NCI-H1436 treated with DMSO at 0.1 percent for 48 hours (cell line): Measurements from ENCODE around the gene STBD1.
"Not testable (repeated sequence)": the region's sequence is repeated elsewhere in the genome, so short reads cannot be mapped to it uniquely, and the experiment has no call there.

Experiments
- DNase-seq: peaks from one replicate; lab custom pipeline; 2025; lab: John Stamatoyannopoulos, UW

STBD1 gene

GRCh38 chr4:76283900-76284299 lies 22.6 kb upstream of the STBD1 start:
- no peak for DNase-seq

GRCh38 chr4:76287811-76288210 lies 18.7 kb upstream of the STBD1 start:
- DNase-seq: not testable (repeated sequence)

GRCh38 chr4:76292730-76293129 lies 13.8 kb upstream of the STBD1 start:
- DNase-seq: no peak

GRCh38 chr4:76293772-76294171 lies 12.8 kb upstream of the STBD1 start:
- DNase-seq: no peak

GRCh38 chr4:76296286-76296820 lies 10.2 kb upstream of the STBD1 start:
- DNase-seq: no peak

- no peak for DNase-seq
Measured at GRCh38 chr4:76298227-76298626, 8.3 kb upstream of the STBD1 start.

GRCh38 chr4:76300012-76300411 lies 6.5 kb upstream of the STBD1 start:
- DNase-seq: no peak

- DNase-seq: no peak
Measured at GRCh38 chr4:76301068-76301774, 5.3 kb upstream of the STBD1 start.

GRCh38 chr4:76301775-76302162 lies 4.8 kb upstream of the STBD1 start:
- DNase-seq: no peak

GRCh38 chr4:76302826-76303438 lies 3.6 kb upstream of the STBD1 start:
- DNase-seq: no peak

GRCh38 chr4:76305033-76305687 lies 1.4 kb upstream of the STBD1 start:
- no peak for DNase-seq

GRCh38 chr4:76306882-76307659 lies 538 bp downstream of the STBD1 start:
- DNase-seq: no peak

- no peak for DNase-seq
Measured at GRCh38 chr4:76307660-76308014, 1.1 kb downstream of the STBD1 start.

- DNase-seq: no peak
Measured at GRCh38 chr4:76308548-76308947, 2.0 kb downstream of the STBD1 start.

- no peak for DNase-seq
Measured at GRCh38 chr4:76309939-76310550, 3.5 kb downstream of the STBD1 start.

GRCh38 chr4:76310683-76311082 lies 4.2 kb downstream of the STBD1 start:
- DNase-seq: no peak

- no peak for DNase-seq
Measured at GRCh38 chr4:76311896-76312331, 5.4 kb downstream of the STBD1 start.

GRCh38 chr4:76312457-76312856 lies 5.9 kb downstream of the STBD1 start:
- DNase-seq: no peak

- no peak for DNase-seq
Measured at GRCh38 chr4:76313547-76313946, 7.0 kb downstream of the STBD1 start.

GRCh38 chr4:76315267-76315918 lies 8.9 kb downstream of the STBD1 start:
- no peak for DNase-seq

GRCh38 chr4:76316131-76316530 lies 9.6 kb downstream of the STBD1 start:
- no peak for DNase-seq
